ENCODE results near the gene CIPC.

The CIPC gene

DNA sequence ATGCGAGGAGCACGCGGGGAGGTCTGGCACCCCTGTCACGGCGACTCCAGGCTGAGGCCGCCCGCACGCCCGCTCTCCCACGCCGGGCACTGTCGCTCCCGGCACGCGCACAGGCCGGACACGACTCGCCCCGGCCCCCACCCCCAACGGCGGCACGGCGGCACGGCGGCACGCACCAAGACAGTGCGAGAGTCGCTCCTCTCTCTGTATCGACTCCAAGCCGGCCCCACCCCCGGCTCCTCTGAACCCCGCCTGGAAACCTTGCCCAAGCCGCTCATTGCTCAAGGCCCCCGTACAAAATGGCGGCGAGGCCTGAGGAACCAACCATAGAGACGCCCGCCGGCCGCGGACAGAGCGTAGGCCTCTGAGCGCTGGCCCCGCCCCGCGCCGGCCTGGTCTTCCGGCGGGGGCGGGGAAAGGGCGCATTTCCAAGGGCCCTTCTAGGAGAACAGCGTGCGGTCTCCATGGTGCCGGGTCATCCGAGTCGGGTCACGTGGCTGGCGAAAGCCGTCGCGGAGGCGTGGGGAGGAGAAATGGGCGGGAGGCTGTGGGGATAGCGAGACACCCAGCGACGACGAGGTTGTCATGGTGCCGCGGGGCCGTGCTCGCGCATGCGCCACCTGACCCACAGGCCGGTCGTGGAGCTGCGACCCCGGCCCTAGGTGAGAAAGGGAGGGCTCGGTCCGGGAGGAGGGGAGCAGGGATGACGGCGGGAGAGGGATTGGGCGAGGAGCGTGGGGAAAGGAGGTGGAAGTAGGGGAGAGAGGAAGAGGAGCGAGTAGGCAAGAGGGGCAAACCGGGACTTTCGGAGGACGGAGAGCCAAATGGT lies at the start of gene CIPC:
Gene CIPC (plus strand): TSS at position 559 of the 829 bp plus-strand sequence. CDS start 7,451 bp downstream, outside the sequence.
- DNase-seq (ENCODE audit: extremely low read depth, low read depth): peak; percentile 97
- TF ChIP-seq, protein P1, sequence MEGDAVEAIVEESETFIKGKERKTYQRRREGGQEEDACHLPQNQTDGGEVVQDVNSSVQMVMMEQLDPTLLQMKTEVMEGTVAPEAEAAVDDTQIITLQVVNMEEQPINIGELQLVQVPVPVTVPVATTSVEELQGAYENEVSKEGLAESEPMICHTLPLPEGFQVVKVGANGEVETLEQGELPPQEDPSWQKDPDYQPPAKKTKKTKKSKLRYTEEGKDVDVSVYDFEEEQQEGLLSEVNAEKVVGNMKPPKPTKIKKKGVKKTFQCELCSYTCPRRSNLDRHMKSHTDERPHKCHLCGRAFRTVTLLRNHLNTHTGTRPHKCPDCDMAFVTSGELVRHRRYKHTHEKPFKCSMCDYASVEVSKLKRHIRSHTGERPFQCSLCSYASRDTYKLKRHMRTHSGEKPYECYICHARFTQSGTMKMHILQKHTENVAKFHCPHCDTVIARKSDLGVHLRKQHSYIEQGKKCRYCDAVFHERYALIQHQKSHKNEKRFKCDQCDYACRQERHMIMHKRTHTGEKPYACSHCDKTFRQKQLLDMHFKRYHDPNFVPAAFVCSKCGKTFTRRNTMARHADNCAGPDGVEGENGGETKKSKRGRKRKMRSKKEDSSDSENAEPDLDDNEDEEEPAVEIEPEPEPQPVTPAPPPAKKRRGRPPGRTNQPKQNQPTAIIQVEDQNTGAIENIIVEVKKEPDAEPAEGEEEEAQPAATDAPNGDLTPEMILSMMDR (IDR thresholded peaks at IDR 0.05; ENCODE audit: low read depth, low read length): no peak

- TF ChIP-seq, protein P1 (IDR thresholded peaks at IDR 0.05; ENCODE audit: low read depth, low read length): no peak
- no peak for DNase-seq (ENCODE audit: extremely low read depth, low read depth)
Measured at GRCh38 chr14:77051116-77051515, 46.9 kb upstream of the CIPC start.

GRCh38 chr14:77052281-77053044 lies 45.6 kb upstream of the CIPC start:
- TF ChIP-seq, protein P1 (IDR thresholded peaks at IDR 0.05; ENCODE audit: low read depth, low read length): no peak
- no peak for DNase-seq (ENCODE audit: extremely low read depth, low read depth)

- DNase-seq (ENCODE audit: extremely low read depth, low read depth): peak; percentile 54
- TF ChIP-seq, protein P1 (IDR thresholded peaks at IDR 0.05; ENCODE audit: low read depth, low read length): peak; percentile 89
Measured at GRCh38 chr14:77053046-77053841, 44.8 kb upstream of the CIPC start.

DNA sequence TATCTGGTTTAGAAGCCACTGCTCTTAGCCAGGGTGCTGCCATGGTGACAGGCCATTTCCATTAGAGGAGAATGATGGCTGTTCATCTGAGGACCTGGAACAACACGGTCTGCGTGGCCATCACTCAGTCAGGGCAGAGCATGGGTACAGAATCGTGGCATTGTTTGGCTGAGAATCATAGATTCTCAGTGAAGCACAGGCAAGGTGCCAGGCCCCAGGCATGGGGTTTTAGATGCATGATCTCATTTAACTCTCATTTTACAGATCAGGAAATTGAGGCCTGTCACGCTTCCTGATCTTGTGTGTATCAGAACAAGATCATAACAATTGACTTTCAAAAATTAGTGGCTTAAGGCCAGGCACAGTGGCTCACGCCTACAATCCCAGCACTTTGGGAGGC lies 42.8 kb upstream of the CIPC start:
- DNase-seq (ENCODE audit: extremely low read depth, low read depth): no peak
- TF ChIP-seq, protein P1 (IDR thresholded peaks at IDR 0.05; ENCODE audit: low read depth, low read length): no peak

DNA sequence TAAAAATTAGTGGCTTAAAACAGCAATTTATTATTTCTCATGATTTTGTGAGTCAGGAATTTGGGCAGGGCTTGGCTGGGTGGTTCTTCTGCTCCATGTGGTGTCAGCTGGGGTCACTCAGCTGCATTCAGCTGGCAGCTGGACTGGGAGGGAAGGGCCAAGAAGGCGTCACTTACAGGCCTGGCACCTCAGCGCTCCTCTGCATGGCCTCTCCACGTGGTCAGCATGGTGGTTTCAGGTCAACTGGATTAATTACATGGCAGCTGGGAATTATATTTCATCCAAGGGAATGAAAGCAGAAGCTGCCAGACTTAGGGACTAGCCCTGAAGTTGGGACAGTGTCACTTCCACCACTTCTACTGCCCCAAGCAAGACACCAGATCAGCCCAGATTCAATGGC lies 42.1 kb upstream of the CIPC start:
- no peak for DNase-seq (ENCODE audit: extremely low read depth, low read depth)
- TF ChIP-seq, protein P1 (IDR thresholded peaks at IDR 0.05; ENCODE audit: low read depth, low read length): no peak

All from AG09319 (cell line).